Measurements from ENCODE around the gene HDDC2.

The HDDC2 gene

GRCh38 chr6:125271486-125272159 lies 30.1 kb downstream of the HDDC2 start:
- TF ChIP-seq CTCF (IDR thresholded peaks at IDR 0.05; ENCODE audit: insufficient read depth, low read length, poor library complexity, severe bottlenecking): no peak
- no peak for TF ChIP-seq EZH2phosphoT487 (conservative IDR thresholded peaks at IDR 0.05; ENCODE audit: low read length)
- Histone ChIP-seq H2AFZ (ENCODE audit: low read depth, low read length, severe bottlenecking) (no peak overlapping the region), H3K9ac (ENCODE audit: low read length) (no peak overlapping the region), H4K20me1 (ENCODE audit: low read depth, low read length) (no peaks in the 10 kb centered on the region), H3K79me2 (ENCODE audit: insufficient read depth, low read length) (no peaks in the 10 kb centered on the region), H3K9me3 (ENCODE audit: insufficient read depth, low read length) (no peaks in the 10 kb centered on the region), H3K27me3 (ENCODE audit: low read length) (no peaks in the 10 kb centered on the region), H3K36me3 (ENCODE audit: low read length) (peaks cover 4% of the 10 kb centered on the region; the same call in 1 of the 2 replicates), H3K4me3 (ENCODE audit: insufficient read depth, low read length, poor library complexity, severe bottlenecking) (no peak overlapping the region), H3K27ac (ENCODE audit: low read depth, low read length) (no peak overlapping the region), H3K9me2 (replicated peaks; ENCODE audit: insufficient read depth, low read length) (no peaks in the 10 kb centered on the region), H3F3A (ENCODE audit: insufficient read depth) (no peaks in the 10 kb centered on the region), H3K4me2 (ENCODE audit: low read depth, low read length, poor library complexity, severe bottlenecking) (no peak overlapping the region)

- no peak overlapping the region for H3K27ac ChIP-seq (ENCODE audit: low read depth, low read length)
- H3K36me3 ChIP-seq (ENCODE audit: low read length): 0 out of 2 replicates have a peak, but pooled peaks cover 2% of the 10 kb centered on the region
- no peak overlapping the region for H2AFZ ChIP-seq (ENCODE audit: low read depth, low read length, severe bottlenecking)
- TF ChIP-seq EZH2phosphoT487 (conservative IDR thresholded peaks at IDR 0.05; ENCODE audit: low read length) (no peak), CTCF (IDR thresholded peaks at IDR 0.05; ENCODE audit: insufficient read depth, low read length, poor library complexity, severe bottlenecking) (no peak)
- H3K4me3 ChIP-seq (ENCODE audit: insufficient read depth, low read length, poor library complexity, severe bottlenecking): no peak overlapping the region
- H3K9ac ChIP-seq (ENCODE audit: low read length): no peak overlapping the region
- no peaks in the 10 kb centered on the region for H3K79me2 ChIP-seq (ENCODE audit: insufficient read depth, low read length)
- H3F3A ChIP-seq (ENCODE audit: insufficient read depth): no peaks in the 10 kb centered on the region
- H3K9me2 ChIP-seq (replicated peaks; ENCODE audit: insufficient read depth, low read length): no peaks in the 10 kb centered on the region
- H3K27me3 ChIP-seq (ENCODE audit: low read length): no peaks in the 10 kb centered on the region
- no peak overlapping the region for H3K4me2 ChIP-seq (ENCODE audit: low read depth, low read length, poor library complexity, severe bottlenecking)
- no peaks in the 10 kb centered on the region for H3K9me3 ChIP-seq (ENCODE audit: insufficient read depth, low read length)
- no peaks in the 10 kb centered on the region for H4K20me1 ChIP-seq (ENCODE audit: low read depth, low read length)
Measured at GRCh38 chr6:125270380-125270779, 31.4 kb downstream of the HDDC2 start.

- Histone ChIP-seq H3K27me3 (ENCODE audit: low read length) (no peaks in the 10 kb centered on the region), H3K9me2 (replicated peaks; ENCODE audit: insufficient read depth, low read length) (no peaks in the 10 kb centered on the region), H3K4me3 (ENCODE audit: insufficient read depth, low read length, poor library complexity, severe bottlenecking) (no peak overlapping the region), H4K20me1 (ENCODE audit: low read depth, low read length) (no peaks in the 10 kb centered on the region), H3K4me2 (ENCODE audit: low read depth, low read length, poor library complexity, severe bottlenecking) (no peak overlapping the region), H3F3A (ENCODE audit: insufficient read depth) (no peaks in the 10 kb centered on the region), H3K9ac (ENCODE audit: low read length) (no peak overlapping the region), H2AFZ (ENCODE audit: low read depth, low read length, severe bottlenecking) (no peak overlapping the region), H3K79me2 (ENCODE audit: insufficient read depth, low read length) (no peaks in the 10 kb centered on the region), H3K9me3 (ENCODE audit: insufficient read depth, low read length) (no peaks in the 10 kb centered on the region), H3K36me3 (ENCODE audit: low read length) (no peaks in the 10 kb centered on the region), H3K27ac (ENCODE audit: low read depth, low read length) (no peak overlapping the region)
- TF ChIP-seq CTCF (IDR thresholded peaks at IDR 0.05; ENCODE audit: insufficient read depth, low read length, poor library complexity, severe bottlenecking): no peak
- TF ChIP-seq EZH2phosphoT487 (conservative IDR thresholded peaks at IDR 0.05; ENCODE audit: low read length): no peak
Measured at GRCh38 chr6:125269328-125269985, 32.3 kb downstream of the HDDC2 start.

Data from SU-DHL-6 (cell line).